Neural cell (in vitro differentiated cells): Measurements from ENCODE around the gene KCNJ6. TPM values are rescaled to one million over a fixed set of nuclear protein-coding genes. Genes with fewer than 3 reads are reported as not detected.

Experiments used
- H2AFZ ChIP-seq: fragments of 200-600, 300-800 bp; sonication (generic), shearing (Covaris generic); 2 replicates; pipeline ENCODE4 v1.6.0; 2014; ENCODE audit warnings: low read depth, mild to moderate bottlenecking, antibody characterized with exemption, low read length, moderate library complexity
- H3F3A ChIP-seq: fragments of 200-600 bp; shearing (Covaris generic); 2 replicates; pipeline ENCODE4 v1.6.1; 2016; ENCODE audit warnings: mild to moderate bottlenecking, moderate library complexity, mixed read lengths, antibody characterized with exemption, low read length; ENCODE audit not compliant: insufficient read depth, poor library complexity, severe bottlenecking
- H3K27ac ChIP-seq: fragments of 200-600, 300-800 bp; sonication (generic), shearing (Covaris generic); 2 replicates; pipeline ENCODE4 v1.5.1; 2014; ENCODE audit warnings: mild to moderate bottlenecking, low read length, moderate library complexity
- H3K27me3 ChIP-seq: fragments of 300-800, 200-600 bp; sonication (generic), shearing (Covaris generic); 2 replicates; pipeline ENCODE4 v1.6.0; 2014; ENCODE audit warnings: mild to moderate bottlenecking, low read depth, low read length, moderate library complexity; ENCODE audit not compliant: insufficient read depth
- H3K36me3 ChIP-seq: fragments of 300-800, 200-600 bp; sonication (generic), shearing (Covaris generic); 2 replicates; pipeline ENCODE4 v1.5.1; 2014; ENCODE audit warnings: mild to moderate bottlenecking, antibody characterized with exemption, low read length, moderate library complexity; ENCODE audit not compliant: insufficient read depth
- H3K4me2 ChIP-seq: fragments of 300-800, 200-600 bp; sonication (generic), shearing (Covaris generic); 2 replicates; pipeline ENCODE4 v1.6.0; 2014; ENCODE audit warnings: mild to moderate bottlenecking, low read length
- H3K4me3 ChIP-seq: fragments of 300-800, 200-600 bp; sonication (generic), shearing (Covaris generic); 2 replicates; pipeline ENCODE4 v1.5.1; 2014; ENCODE audit warnings: mild to moderate bottlenecking, low read length, moderate library complexity
- H3K79me2 ChIP-seq: fragments of 200-600 bp; shearing (Covaris generic); replicated peaks from 2 replicates; pipeline ENCODE4 v1.6.0; 2014; ENCODE audit warnings: mild to moderate bottlenecking, low read length, moderate library complexity; ENCODE audit not compliant: insufficient read depth
- H3K9ac ChIP-seq: fragments of 300-800, 200-600 bp; sonication (generic), shearing (Covaris generic); 2 replicates; pipeline ENCODE4 v1.6.1; 2016; ENCODE audit warnings: mild to moderate bottlenecking, low read length, mixed read lengths
- H3K9me2 ChIP-seq: fragments of 200-600 bp; shearing (Covaris generic); 2 replicates; pipeline ENCODE4 v1.6.1; 2016; ENCODE audit warnings: mild to moderate bottlenecking, low read length, mixed read lengths; ENCODE audit not compliant: insufficient read depth
- H3K9me3 ChIP-seq: fragments of 200-600, 300-800 bp; sonication (generic), shearing (Covaris generic); 2 replicates; pipeline ENCODE4 v1.6.1; 2016; ENCODE audit warnings: mild to moderate bottlenecking, mixed run types, low read length, moderate library complexity, mixed read lengths
- H4K20me1 ChIP-seq: fragments of 200-600 bp; shearing (Covaris generic); 2 replicates; pipeline ENCODE4 v1.6.1; 2016; ENCODE audit warnings: mild to moderate bottlenecking, mixed run types; ENCODE audit not compliant: insufficient read depth
- CTCF ChIP-seq: fragments of 450-650 bp; IDR thresholded peaks from 2 replicates; pipeline ENCODE4 v1.5.1; 2014; ENCODE audit warnings: antibody characterized with exemption, mild to moderate bottlenecking, moderate library complexity; ENCODE audit not compliant: poor library complexity, severe bottlenecking
- EP300 ChIP-seq: fragments of 450-650 bp; conservative IDR thresholded peaks from 2 replicates; pipeline ENCODE4 v1.6.1; 2014; ENCODE audit warnings: antibody characterized with exemption, mild to moderate bottlenecking, moderate library complexity; ENCODE audit not compliant: poor library complexity, severe bottlenecking
- EZH2 ChIP-seq: fragments of 200-600, 300-800 bp; shearing (Covaris generic), sonication (generic); IDR thresholded peaks from 2 replicates; pipeline ENCODE4 v1.6.1; 2014; ENCODE audit warnings: antibody characterized with exemption, low read length, borderline replicate concordance, mild to moderate bottlenecking; ENCODE audit not compliant: insufficient read depth, poor library complexity, severe bottlenecking
- MXI1 ChIP-seq: fragments of 450-650 bp; conservative IDR thresholded peaks from 2 replicates; pipeline ENCODE4 v1.6.1; 2014; ENCODE audit warnings: antibody characterized with exemption, mild to moderate bottlenecking; ENCODE audit not compliant: poor library complexity, severe bottlenecking
- POLR2AphosphoS5 ChIP-seq: IDR thresholded peaks from 2 replicates; pipeline ENCODE4 v1.6.1; 2012
- RAD21 ChIP-seq: fragments of 450-650 bp; conservative IDR thresholded peaks from 2 replicates; pipeline ENCODE4 v1.6.1; 2014; ENCODE audit warnings: antibody characterized with exemption, mild to moderate bottlenecking, moderate library complexity
- REST ChIP-seq: IDR thresholded peaks from 2 replicates; pipeline ENCODE4 v1.6.1; 2012; ENCODE audit warnings: borderline replicate concordance
- SMC3 ChIP-seq: fragments of 450-650 bp; conservative IDR thresholded peaks from 2 replicates; pipeline ENCODE4 v1.6.1; 2014; ENCODE audit warnings: antibody characterized with exemption, mild to moderate bottlenecking, moderate library complexity; ENCODE audit not compliant: poor library complexity
- TAF1 ChIP-seq: IDR thresholded peaks from 2 replicates; pipeline ENCODE4 v1.6.1; 2012; ENCODE audit warnings: low read depth
- polyA plus RNA-seq: library from polyadenylated mRNA; depleted of rRNA; stranded (reverse); fragments of >200 nt; gene quantifications from 2 replicates; pipeline ENCODE4 v1.2.3, GENCODE V29; 2014

Gene KCNJ6
- polyA plus RNA-seq, 1 donor from 2014 or later = 1.7 TPM

DNA sequence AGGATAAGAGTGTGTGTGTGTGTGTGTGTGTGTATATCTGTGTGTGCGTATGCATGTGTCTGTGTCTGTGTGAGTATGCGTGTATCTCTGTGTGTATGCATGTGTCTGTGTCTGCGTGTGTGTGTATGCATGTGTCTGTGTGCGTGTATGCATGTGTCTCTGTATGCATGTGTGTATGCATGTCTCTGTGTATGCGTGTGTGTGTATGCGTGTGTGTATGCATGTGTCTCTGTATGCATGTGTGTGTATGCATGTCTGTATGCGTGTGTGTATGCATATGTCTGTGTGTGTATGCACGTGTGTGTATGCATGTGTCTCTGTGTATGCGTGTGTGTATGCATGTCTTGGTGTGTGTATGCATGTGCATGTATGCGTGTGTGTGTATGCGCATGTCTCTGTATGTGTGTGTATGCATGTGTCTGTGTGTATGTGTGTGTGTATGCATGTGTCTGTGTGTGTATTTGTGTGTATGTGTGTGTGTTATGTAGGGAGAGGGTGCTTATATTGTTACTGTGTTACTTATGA lies 301.8 kb downstream of the KCNJ6 start:
- no peaks in the 10 kb centered on the region for H3K9me3 ChIP-seq
- no peak overlapping the region for H3K4me3 ChIP-seq
- no peaks in the 10 kb centered on the region for H3K9me2 ChIP-seq
- H3F3A ChIP-seq = no peaks in the 10 kb centered on the region
- H3K4me2 ChIP-seq = no peak overlapping the region
- H3K27me3 ChIP-seq = no peaks in the 10 kb centered on the region
- H3K79me2 ChIP-seq = no peaks in the 10 kb centered on the region
- no peaks in the 10 kb centered on the region for H3K36me3 ChIP-seq
- H2AFZ ChIP-seq = no peak overlapping the region
- H3K9ac ChIP-seq = no peak overlapping the region
- no peak overlapping the region for H3K27ac ChIP-seq
- no peaks in the 10 kb centered on the region for H4K20me1 ChIP-seq
- no peak for TF ChIP-seq EZH2
- TF ChIP-seq CTCF = no peak
- TF ChIP-seq RAD21 = no peak

DNA sequence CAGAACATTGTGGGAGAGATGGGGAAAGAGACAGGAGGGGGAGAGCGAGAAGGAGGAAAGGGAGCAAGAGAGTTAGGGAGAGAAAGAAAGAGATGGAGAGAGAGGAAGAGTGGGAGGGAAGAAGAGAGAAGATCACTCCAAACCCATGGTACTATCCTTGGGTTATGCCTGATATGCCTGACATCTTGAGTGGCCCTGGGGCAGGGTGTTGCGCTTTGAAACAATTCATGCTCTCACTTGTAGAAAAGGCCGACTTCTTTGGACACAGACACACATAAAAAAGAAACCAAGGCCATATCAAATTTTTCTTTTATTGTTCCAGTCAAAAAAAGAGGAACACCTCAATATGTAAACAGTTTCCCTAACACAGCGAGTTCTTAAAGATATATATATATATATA lies 309.2 kb downstream of the KCNJ6 start:
- H3K4me2 ChIP-seq = no peak overlapping the region
- H3K9me2 ChIP-seq = no peaks in the 10 kb centered on the region
- no peaks in the 10 kb centered on the region for H3K36me3 ChIP-seq
- H3K4me3 ChIP-seq = no peak overlapping the region
- H3K9ac ChIP-seq = no peak overlapping the region
- H2AFZ ChIP-seq = no peak overlapping the region
- no peak overlapping the region for H3K27ac ChIP-seq
- no peak for TF ChIP-seq SMC3
- no peak for TF ChIP-seq EZH2
- TF ChIP-seq RAD21 = no peak
- TF ChIP-seq REST = no peak
- TF ChIP-seq POLR2AphosphoS5 = no peak
- TF ChIP-seq TAF1 = no peak
- no peak for TF ChIP-seq EP300
- no peak for TF ChIP-seq MXI1
- TF ChIP-seq CTCF = no peak
- H4K20me1 ChIP-seq = no peaks in the 10 kb centered on the region
- H3F3A ChIP-seq = no peaks in the 10 kb centered on the region
- no peaks in the 10 kb centered on the region for H3K9me3 ChIP-seq
- no peaks in the 10 kb centered on the region for H3K79me2 ChIP-seq
- H3K27me3 ChIP-seq = no peaks in the 10 kb centered on the region
